GM10248 (cell line): ENCODE measurements around the gene PLCB4.
"Not testable (repeated sequence)": the region's sequence is repeated elsewhere in the genome, so short reads cannot be mapped to it uniquely, and the experiment has no call there.

Source experiments
- CTCF ChIA-PET: fragments of 300-600 bp; sonication (Branson Sonifier 250); formaldehyde crosslinking; extraction: SDS; loops from one replicate; lab custom pipeline; 2021; ENCODE audit warnings: antibody characterized with exemption; lab: Yijun Ruan, JAX
- POLR2A ChIA-PET: fragments of 350-650 bp; sonication (Branson Sonifier 250); formaldehyde crosslinking; extraction: SDS; loops from one replicate; lab custom pipeline; 2020; ENCODE audit warnings: antibody characterized with exemption; lab: Yijun Ruan, JAX
- DNase-seq: peaks from one replicate; pipeline ENCODE4 v3.0.0; 2012; ENCODE audit errors: extremely low spot score
- CTCF ChIP-seq: IDR thresholded peaks from 2 replicates; pipeline ENCODE4 v1.5.1; 2012; ENCODE audit warnings: mild to moderate bottlenecking, low read depth; ENCODE audit errors: extremely low read depth, missing control alignments, control extremely low read depth

PLCB4 gene

GRCh38 chr20:9369557-9369956 lies 300.7 kb downstream of the PLCB4 start:
- ChIA-PET CTCF (interaction anchor here (0.9 to 1.5 kb wide), 2 partner anchors 28 to 39 kb away, joined by 3 to 4 read pairs; no protein-coding TSS in a partner anchor), POLR2A (no interaction called here)
- TF ChIP-seq CTCF: no peak
- no peak for DNase-seq

- ChIA-PET POLR2A (no interaction called here), CTCF (interaction anchor here (1.3 kb wide), 1 partner anchor 22 kb away, joined by 3 read pairs; no protein-coding TSS in a partner anchor)
- DNase-seq: no peak
- no peak for TF ChIP-seq CTCF
Measured at GRCh38 chr20:9374072-9374471, 305.2 kb downstream of the PLCB4 start.

- ChIA-PET CTCF (no interaction called here), POLR2A (no interaction called here)
- no peak for DNase-seq
- TF ChIP-seq CTCF: no peak
Measured at GRCh38 chr20:9374480-9374879, 305.6 kb downstream of the PLCB4 start.

- TF ChIP-seq CTCF: no peak
- CTCF ChIA-PET: interaction anchor here (1.5 kb wide), 1 partner anchor 11 kb away, joined by 3 read pairs; no protein-coding TSS in a partner anchor
- POLR2A ChIA-PET: no interaction called here
- DNase-seq: no peak
Measured at GRCh38 chr20:9375221-9375681, 306.4 kb downstream of the PLCB4 start.

GRCh38 chr20:9377007-9377406 lies 308.1 kb downstream of the PLCB4 start:
- ChIA-PET CTCF (interaction anchor here (0.8 kb wide), 1 partner anchor 11 kb away, joined by 3 read pairs; no protein-coding TSS in a partner anchor), POLR2A (no interaction called here)
- TF ChIP-seq CTCF: no peak
- DNase-seq: no peak

- DNase-seq, CTCF ChIA-PET, POLR2A ChIA-PET: not testable (repeated sequence)
Measured at GRCh38 chr20:9385345-9386310, 316.7 kb downstream of the PLCB4 start.
